ENCODE data around the gene CATSPER1. TPM values are rescaled to one million over a fixed set of nuclear protein-coding genes. Genes with fewer than 3 reads are reported as not detected.

Gene CATSPER1
- total RNA-seq: under 1 TPM in 1 of 4 donors, not detected in 3; 0.52 TPM

GRCh38 chr11:66026017-66026529 lies at the start of gene CATSPER1:
Gene CATSPER1 (minus strand): TSS chr11:66026479. CDS start chr11:66026379, 100 bp downstream.
- H3K27ac ChIP-seq (replicated peaks in 1 of 4): no peak within 1 kb of the TSS
- no peak for TF ChIP-seq EP300 (IDR thresholded peaks at IDR 0.05)
- no peak for TF ChIP-seq POLR2A (IDR thresholded peaks at IDR 0.05; ENCODE audit: low read depth)
- no peak for TF ChIP-seq CTCF (IDR thresholded peaks at IDR 0.05)
- TF ChIP-seq POLR2AphosphoS5 (IDR thresholded peaks at IDR 0.05): no peak
- 83% methylated on average over 9 of the region's 18 CpGs for WGBS
- H3K36me3 ChIP-seq: no peaks in the 10 kb centered on the region
- no peaks in the 10 kb centered on the region for H3K27me3 ChIP-seq
- intact Hi-C loops (cut with DNase I): no loop called here
- H3K4me3 ChIP-seq: no peak within 1 kb of the TSS
- H3K9me3 ChIP-seq: no peaks in the 10 kb centered on the region
- peaks cover 7 to 14% (median 11%) of the 10 kb centered on the region in 4 donors for H3K4me1 ChIP-seq
- no peak for DNase-seq (ENCODE audit: extremely low spot score)

GRCh38 chr11:66075273-66075672 lies 49.0 kb upstream of the CATSPER1 start:
- intact Hi-C loops (cut with DNase I): no loop called here

GRCh38 chr11:66073669-66074068 lies 47.4 kb upstream of the CATSPER1 start:
- DNase-seq (ENCODE audit: extremely low spot score): no peak
- no peak overlapping the region for H3K4me3 ChIP-seq
- TF ChIP-seq EP300 (IDR thresholded peaks at IDR 0.05) (no peak), CTCF (IDR thresholded peaks at IDR 0.05) (no peak), POLR2A (IDR thresholded peaks at IDR 0.05; ENCODE audit: low read depth) (no peak), POLR2AphosphoS5 (IDR thresholded peaks at IDR 0.05) (no peak)
- intact Hi-C loops (cut with DNase I): no loop called here
- peaks cover 26 to 48% (median 40%) of the 10 kb centered on the region in 4 donors for H3K4me1 ChIP-seq
- no peak overlapping the region for H3K27ac ChIP-seq (replicated peaks in 1 of 4)
- no peaks in the 10 kb centered on the region for H3K27me3 ChIP-seq
- WGBS: 100% methylated on average over 1 of the region's 1 CpG
- no peaks in the 10 kb centered on the region for H3K9me3 ChIP-seq
- peaks cover 0 to 25% (median 16%) of the 10 kb centered on the region in 4 donors for H3K36me3 ChIP-seq

More at GRCh38 chr11:66075273-66075672, 49.0 kb upstream of the CATSPER1 start:
- TF ChIP-seq POLR2A (IDR thresholded peaks at IDR 0.05; ENCODE audit: low read depth) (no peak), EP300 (IDR thresholded peaks at IDR 0.05) (no peak), CTCF (IDR thresholded peaks at IDR 0.05) (no peak), POLR2AphosphoS5 (IDR thresholded peaks at IDR 0.05) (no peak)
- peaks cover 0 to 22% (median 14%) of the 10 kb centered on the region in 4 donors for H3K36me3 ChIP-seq
- H3K27me3 ChIP-seq: no peaks in the 10 kb centered on the region
- no peaks in the 10 kb centered on the region for H3K9me3 ChIP-seq
- no peak for DNase-seq (ENCODE audit: extremely low spot score)
- no peak overlapping the region for H3K27ac ChIP-seq (replicated peaks in 1 of 4)
- H3K4me1 ChIP-seq: peaks cover 15 to 45% (median 32%) of the 10 kb centered on the region in 4 donors
- WGBS: 97% methylated on average over 4 of the region's 4 CpGs
- H3K4me3 ChIP-seq: no peak overlapping the region

- Histone ChIP-seq H3K9me3 (no peaks in the 10 kb centered on the region), H3K36me3 (peaks cover 3 to 37% (median 27%) of the 10 kb centered on the region in 4 donors), H3K27ac (replicated peaks in 1 of 4) (peak overlapping the region in 1 of 4 donors; percentile 27), H3K4me1 (peaks cover 35 to 54% (median 50%) of the 10 kb centered on the region in 4 donors), H3K4me3 (no peak overlapping the region), H3K27me3 (no peaks in the 10 kb centered on the region)
- no peak for DNase-seq (ENCODE audit: extremely low spot score)
- intact Hi-C loops (cut with DNase I): no loop called here
- TF ChIP-seq POLR2AphosphoS5 (IDR thresholded peaks at IDR 0.05) (no peak), POLR2A (IDR thresholded peaks at IDR 0.05; ENCODE audit: low read depth) (no peak), CTCF (IDR thresholded peaks at IDR 0.05) (no peak), EP300 (IDR thresholded peaks at IDR 0.05) (no peak)
- 78% methylated on average over 8 of the region's 8 CpGs for WGBS
Measured at GRCh38 chr11:66072518-66072917, 46.2 kb upstream of the CATSPER1 start.

- DNase-seq (ENCODE audit: extremely low spot score): no peak
- TF ChIP-seq CTCF (IDR thresholded peaks at IDR 0.05) (no peak), EP300 (IDR thresholded peaks at IDR 0.05) (no peak), POLR2AphosphoS5 (IDR thresholded peaks at IDR 0.05) (no peak), POLR2A (IDR thresholded peaks at IDR 0.05; ENCODE audit: low read depth) (no peak)
- H3K4me3 ChIP-seq: no peak overlapping the region
- intact Hi-C loops (cut with DNase I): no loop called here
- peaks cover 6 to 41% (median 30%) of the 10 kb centered on the region in 4 donors for H3K36me3 ChIP-seq
- H3K4me1 ChIP-seq: peaks cover 32 to 55% (median 51%) of the 10 kb centered on the region in 4 donors
- WGBS: 86% methylated on average over 3 of the region's 3 CpGs
- H3K9me3 ChIP-seq: no peaks in the 10 kb centered on the region
- H3K27ac ChIP-seq (replicated peaks in 1 of 4): peak overlapping the region; percentile 88 to 98 (median 93)
- no peaks in the 10 kb centered on the region for H3K27me3 ChIP-seq
Measured at GRCh38 chr11:66072081-66072480, 45.8 kb upstream of the CATSPER1 start.

Measured in esophagus muscularis mucosa (tissue), 4 donors.